GM13976 (cell line): ENCODE results near the gene PARD3.
"Not testable (repeated sequence)": the region's sequence is repeated elsewhere in the genome, so short reads cannot be mapped to it uniquely, and the experiment has no call there.

Experiments
- DNase-seq: peaks from one replicate; pipeline ENCODE4 v3.0.0; 2012; ENCODE audit warnings: low spot score
- CTCF ChIP-seq: IDR thresholded peaks from 2 replicates; pipeline ENCODE4 v1.5.1; 2012; ENCODE audit warnings: borderline replicate concordance, mild to moderate bottlenecking; ENCODE audit not compliant: insufficient read depth; ENCODE audit errors: extremely low read depth, missing control alignments, control extremely low read depth
- in situ Hi-C: fragments of 300-500 bp; cut with MboI; formaldehyde crosslinking; loops from one replicate; pipeline ENCODE4 v1.12.0; 2022; ENCODE audit warnings: low sequenced_read_pairs, mixed read lengths, inconsistent platforms; ENCODE audit not compliant: unreplicated experiment

PARD3 gene

GRCh38 chr10:34454590-34455261 lies 360.4 kb downstream of the PARD3 start:
- in situ Hi-C loops, result no loop called here
- DNase-seq, result no peak
- no peak for TF ChIP-seq CTCF

- in situ Hi-C loops, result no loop called here
- TF ChIP-seq CTCF, result no peak
- DNase-seq, result no peak
Measured at GRCh38 chr10:34449836-34450235, 365.3 kb downstream of the PARD3 start.

GRCh38 chr10:34446049-34446448 lies 369.0 kb downstream of the PARD3 start:
- DNase-seq, result no peak
- no peak for TF ChIP-seq CTCF
- in situ Hi-C loops, result no loop called here

- no peak for TF ChIP-seq CTCF
- in situ Hi-C loops, result no loop called here
- no peak for DNase-seq
Measured at GRCh38 chr10:34444223-34445183, 370.6 kb downstream of the PARD3 start.

GRCh38 chr10:34439386-34439785 lies 375.7 kb downstream of the PARD3 start:
- in situ Hi-C loops, DNase-seq: not testable (repeated sequence)

GRCh38 chr10:34438741-34439140 lies 376.4 kb downstream of the PARD3 start:
- DNase-seq, result no peak
- TF ChIP-seq CTCF, result no peak
- in situ Hi-C loops, result no loop called here

GRCh38 chr10:34437906-34438305 lies 377.2 kb downstream of the PARD3 start:
- TF ChIP-seq CTCF, result no peak
- in situ Hi-C loops, result no loop called here
- DNase-seq, result no peak
